Heart left ventricle (tissue), 13 donors: Measurements from ENCODE around the gene THAP6.

ENCODE experiments used
- CTCF ChIP-seq, 12 donors: fragments of 200-600 bp; sonication (generic) in 4 of 12; IDR thresholded peaks; one replicate each; pipeline versions ENCODE4 v1.5.0 to v1.8.0; 2018 to 2022; ENCODE audit warnings: antibody characterized with exemption in 12 of 12, mild to moderate bottlenecking in 5 of 12
- POLR2A ChIP-seq, 2 donors: fragments of 450-650 bp; IDR thresholded peaks; one replicate each; pipeline ENCODE4 v1.6.1; 2017; ENCODE audit warnings: antibody characterized with exemption in 2 of 2, mild to moderate bottlenecking in 2 of 2, moderate library complexity in 2 of 2
- donor health status: ischemic (EF 13 %, LVEDD 7.1; RV severe dilation, severe dysfunction).
- donor health status: DM: no; HTN: yes; CAD: no.
- donor health status: DM: no; HTN: no; CAD: no.
- donor health status: ischemic (EF 25% LVEDD 6.9; RV normal size, moderate dysfunction).
- donor health status: ischemic (EF 25% LVEDD 5.7; RV mildly dilated, moderate dysfunction).
- donor health status: ischemic (EF 35%, LVEDD 5.7; RV mildly dilated, moderate dysfunction).
- donor health status: nonischemic (EF 11% LVEDD 7.7; RV severe dilation, severe dysfunction).
- donor health status: DM: yes; HTN: yes; CAD: no.
- donor health status: PGD.
- donor health status: ischemic (EF 29% LVEDD 5.4; RV normal size, mild dysfunction).
- donor health status: nonischemic (EF 23%, LVEDD 6.1; RV moderate dilation, normal function).

- TF ChIP-seq CTCF (IDR thresholded peaks at IDR 0.05), result no peak
- TF ChIP-seq POLR2A (IDR thresholded peaks at IDR 0.05), result no peak
These were observed 30.6 kb downstream of the THAP6 start for GRCh38 chr4:75544870-75545269.
